Stomach (tissue), 9 donors: ENCODE measurements around the gene NMUR2. TPM values are rescaled to one million over a fixed set of nuclear protein-coding genes. Genes with fewer than 3 reads are reported as not detected.
A peak's percentile ranks its signal among the peaks of the same experiment; 100 is the strongest.

ENCODE experiments used
- DNase-seq, 2 donors: peaks; one replicate each; pipeline versions ENCODE4 v3.0.0 to v3.0.0-alpha.2; 2013 to 2019
- H3K27ac ChIP-seq, 5 donors: fragments of 200-600 bp in 4 of 5; sonication (generic) in 4 of 5; one replicate each; pipeline ENCODE4 v1.5.1; 2013 to 2019; ENCODE audit warnings: mild to moderate bottlenecking in 1 of 5, moderate library complexity in 1 of 5
- H3K27me3 ChIP-seq, 3 donors: fragments of 200-600 bp; sonication (generic); one replicate each; pipeline ENCODE4 v1.5.1; 2017 to 2019; ENCODE audit warnings: mixed run types in 1 of 3
- H3K36me3 ChIP-seq, 4 donors: fragments of 200-600 bp; sonication (generic); 1 replicate in 3 of 4; 2 replicates in 1 of 4; pipeline ENCODE4 v1.5.1; 2016 to 2019
- H3K4me1 ChIP-seq, 4 donors: fragments of 200-600 bp; sonication (generic); one replicate each; pipeline ENCODE4 v1.5.1; 2016 to 2019
- H3K4me3 ChIP-seq, 4 donors: fragments of 200-600 bp; sonication (generic) in 3 of 4; one replicate each; pipeline ENCODE4 v1.5.1; 2016 to 2019; ENCODE audit warnings: mild to moderate bottlenecking in 1 of 4
- H3K9me3 ChIP-seq, 4 donors: fragments of 200-600 bp; sonication (generic); one replicate each; pipeline ENCODE4 v1.5.1; 2016 to 2019
- EP300 ChIP-seq: sonication (generic); formaldehyde crosslinking; IDR thresholded peaks from one replicate; pipeline ENCODE4 v1.6.1; 2017; ENCODE audit warnings: antibody characterized with exemption
- POLR2A ChIP-seq, 4 donors: fragments of 450-650 bp; IDR thresholded peaks; one replicate each; pipeline ENCODE4 v1.6.1; 2016; ENCODE audit warnings: antibody characterized with exemption in 4 of 4, control low read depth in 2 of 4, mild to moderate bottlenecking in 1 of 4, moderate library complexity in 1 of 4
- POLR2AphosphoS5 ChIP-seq, 3 donors: sonication (generic); formaldehyde crosslinking; IDR thresholded peaks; one replicate each; pipeline ENCODE4 v1.6.1; 2016; ENCODE audit warnings: antibody characterized with exemption in 3 of 3
- WGBS, 5 donors: extraction: QIAGEN DNeasy Blood & Tissue Kit in 3 of 5; methylation state at CpG; one replicate each; pipeline versions ENCODE4 v1.1.5 to v1.1.7; 2013 to 2018; 5-methylcytosine and 5-hydroxymethylcytosine counted together
- intact Hi-C: fragments of 100-400 bp; cut with DNase I; formaldehyde crosslinking; loops from one replicate; pipeline ENCODE4 v1.15.1; 2023; ENCODE audit warnings: low total_unique reads
- polyA plus RNA-seq, 3 donors: library from polyadenylated mRNA; stranded (reverse); fragments of 200-250 nt; gene quantifications; one replicate each; pipeline ENCODE4 v1.2.3, GENCODE V29; 2013
- total RNA-seq, 5 donors: library from RNA; depleted of rRNA; stranded (reverse); fragments of >200 nt; gene quantifications; one replicate each; pipeline versions ENCODE4 v1.1.0 to v1.2.3, GENCODE V29; 2014 to 2016
- TF ChIP-seq, protein P1 (sequence below), 7 experiments: fragments of 450-650 bp in 4 of 7; fragments of 200-600 bp in 3 of 7; sonication (generic) in 3 of 7; IDR thresholded peaks; one replicate each; pipeline ENCODE4 v1.5.1; 2016 to 2019; ENCODE audit warnings: antibody characterized with exemption in 7 of 7, control low read depth in 2 of 7, mild to moderate bottlenecking in 1 of 7
- donor health status: healthy with polysubstance abuse.
- donor health status: Bipolar disorder and iron deficiency.
- donor health status: healthy.

Gene NMUR2
- total and polyA plus RNA-seq, 8 donors, result 0.37 TPM; not detected in 7

DNA sequence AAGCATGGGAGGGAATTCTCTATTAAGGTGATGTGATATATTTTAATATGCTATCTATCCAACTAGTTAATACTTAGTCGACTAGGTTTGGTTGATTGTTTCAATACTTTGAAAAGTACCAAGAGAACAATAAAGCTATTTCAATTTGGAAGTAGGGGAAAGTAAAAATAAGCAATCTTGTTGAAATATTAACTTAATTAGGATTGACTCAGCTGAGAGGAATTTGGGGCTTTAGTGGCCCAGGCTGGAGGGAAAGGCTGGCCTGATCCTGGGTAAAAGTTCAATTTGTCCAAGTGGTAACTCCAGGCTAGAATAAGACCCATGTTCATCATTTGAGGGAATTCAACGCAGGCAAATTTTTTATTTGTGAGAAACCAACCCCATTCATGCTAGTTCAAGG is 48.6 kb downstream of the NMUR2 start:
- H3K27ac ChIP-seq, result no peak overlapping the region
- H3K4me1 ChIP-seq, result peaks cover 0 to 12% (median 2%) of the 10 kb centered on the region in 4 donors
- intact Hi-C loops, result no loop called here
- no peaks in the 10 kb centered on the region for H3K36me3 ChIP-seq
- no peak overlapping the region for H3K4me3 ChIP-seq
- no peak for DNase-seq
- no peaks in the 10 kb centered on the region for H3K27me3 ChIP-seq
- TF ChIP-seq POLR2A (IDR thresholded peaks at IDR 0.05) (no peak), POLR2AphosphoS5 (IDR thresholded peaks at IDR 0.05) (no peak), EP300 (no peak)
- TF ChIP-seq, protein P1, sequence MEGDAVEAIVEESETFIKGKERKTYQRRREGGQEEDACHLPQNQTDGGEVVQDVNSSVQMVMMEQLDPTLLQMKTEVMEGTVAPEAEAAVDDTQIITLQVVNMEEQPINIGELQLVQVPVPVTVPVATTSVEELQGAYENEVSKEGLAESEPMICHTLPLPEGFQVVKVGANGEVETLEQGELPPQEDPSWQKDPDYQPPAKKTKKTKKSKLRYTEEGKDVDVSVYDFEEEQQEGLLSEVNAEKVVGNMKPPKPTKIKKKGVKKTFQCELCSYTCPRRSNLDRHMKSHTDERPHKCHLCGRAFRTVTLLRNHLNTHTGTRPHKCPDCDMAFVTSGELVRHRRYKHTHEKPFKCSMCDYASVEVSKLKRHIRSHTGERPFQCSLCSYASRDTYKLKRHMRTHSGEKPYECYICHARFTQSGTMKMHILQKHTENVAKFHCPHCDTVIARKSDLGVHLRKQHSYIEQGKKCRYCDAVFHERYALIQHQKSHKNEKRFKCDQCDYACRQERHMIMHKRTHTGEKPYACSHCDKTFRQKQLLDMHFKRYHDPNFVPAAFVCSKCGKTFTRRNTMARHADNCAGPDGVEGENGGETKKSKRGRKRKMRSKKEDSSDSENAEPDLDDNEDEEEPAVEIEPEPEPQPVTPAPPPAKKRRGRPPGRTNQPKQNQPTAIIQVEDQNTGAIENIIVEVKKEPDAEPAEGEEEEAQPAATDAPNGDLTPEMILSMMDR (IDR thresholded peaks at IDR 0.05), result no peak
- H3K9me3 ChIP-seq, result no peaks in the 10 kb centered on the region
- WGBS, 5 donors, result 84 to 91% (median 85%) methylated on average over 2 of the region's 2 CpGs

DNA sequence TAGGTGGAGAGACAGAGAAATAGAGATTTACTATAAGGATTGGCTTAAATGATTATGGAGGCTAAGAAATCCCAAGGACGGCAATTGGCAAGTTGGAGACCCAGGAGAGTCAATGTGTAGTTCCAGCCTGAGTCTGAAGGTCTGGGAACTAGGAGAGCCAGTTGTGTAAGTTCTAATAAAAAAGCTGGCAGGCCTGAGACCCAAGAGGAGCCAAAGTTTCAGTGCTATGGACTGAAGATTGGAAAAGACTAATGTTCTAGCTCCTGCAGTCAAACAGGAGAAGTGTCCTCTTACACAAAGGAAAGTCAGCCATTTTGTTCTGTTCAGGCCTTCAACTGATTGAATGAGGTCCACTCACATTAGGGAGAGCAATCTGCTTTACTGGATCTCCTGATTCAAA is 50.0 kb downstream of the NMUR2 start:
- intact Hi-C loops, result no loop called here
- Histone ChIP-seq H3K36me3 (no peaks in the 10 kb centered on the region), H3K9me3 (no peaks in the 10 kb centered on the region), H3K27ac (no peak overlapping the region), H3K27me3 (no peaks in the 10 kb centered on the region), H3K4me1 (peaks cover 0 to 18% (median 7%) of the 10 kb centered on the region in 4 donors), H3K4me3 (no peak overlapping the region)
- 50 to 97% (median 84%) methylated on average over 1 of the region's 1 CpG for WGBS, 5 donors
- TF ChIP-seq, protein P1 (IDR thresholded peaks at IDR 0.05), result no peak
- TF ChIP-seq POLR2A (IDR thresholded peaks at IDR 0.05) (no peak), EP300 (no peak), POLR2AphosphoS5 (IDR thresholded peaks at IDR 0.05) (no peak)
- no peak for DNase-seq

DNA sequence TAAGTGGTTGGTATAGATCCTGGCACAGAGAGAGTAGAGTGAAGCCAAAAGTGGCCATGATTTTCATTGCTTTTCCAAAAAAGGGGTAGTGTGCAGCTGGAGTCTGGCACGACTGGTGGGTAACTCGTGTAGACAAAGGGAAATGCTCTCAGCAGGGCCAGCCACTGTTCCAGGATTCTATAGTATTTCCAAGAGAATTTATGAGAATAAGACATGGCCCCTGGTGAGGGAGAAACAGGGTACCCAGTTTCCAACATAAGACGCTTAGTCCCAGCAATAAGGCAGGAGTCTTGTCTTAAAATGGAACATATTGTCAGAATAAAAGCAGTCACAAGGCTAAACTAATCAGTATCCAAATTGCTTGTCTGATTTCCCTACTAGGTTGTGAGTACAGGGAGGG is 52.1 kb downstream of the NMUR2 start:
- Histone ChIP-seq H3K4me1 (peaks cover 0 to 15% (median 13%) of the 10 kb centered on the region in 4 donors), H3K4me3 (no peak overlapping the region), H3K36me3 (no peaks in the 10 kb centered on the region), H3K9me3 (no peaks in the 10 kb centered on the region), H3K27ac (no peak overlapping the region), H3K27me3 (no peaks in the 10 kb centered on the region)
- intact Hi-C loops, result no loop called here
- TF ChIP-seq POLR2AphosphoS5 (IDR thresholded peaks at IDR 0.05), result no peak
- no peak for TF ChIP-seq POLR2A (IDR thresholded peaks at IDR 0.05)
- TF ChIP-seq EP300, result no peak
- TF ChIP-seq, protein P1 (IDR thresholded peaks at IDR 0.05), result no peak
- 68 to 88% (median 80%) methylated on average over 3 of the region's 3 CpGs for WGBS, 5 donors
- no peak for DNase-seq

DNA sequence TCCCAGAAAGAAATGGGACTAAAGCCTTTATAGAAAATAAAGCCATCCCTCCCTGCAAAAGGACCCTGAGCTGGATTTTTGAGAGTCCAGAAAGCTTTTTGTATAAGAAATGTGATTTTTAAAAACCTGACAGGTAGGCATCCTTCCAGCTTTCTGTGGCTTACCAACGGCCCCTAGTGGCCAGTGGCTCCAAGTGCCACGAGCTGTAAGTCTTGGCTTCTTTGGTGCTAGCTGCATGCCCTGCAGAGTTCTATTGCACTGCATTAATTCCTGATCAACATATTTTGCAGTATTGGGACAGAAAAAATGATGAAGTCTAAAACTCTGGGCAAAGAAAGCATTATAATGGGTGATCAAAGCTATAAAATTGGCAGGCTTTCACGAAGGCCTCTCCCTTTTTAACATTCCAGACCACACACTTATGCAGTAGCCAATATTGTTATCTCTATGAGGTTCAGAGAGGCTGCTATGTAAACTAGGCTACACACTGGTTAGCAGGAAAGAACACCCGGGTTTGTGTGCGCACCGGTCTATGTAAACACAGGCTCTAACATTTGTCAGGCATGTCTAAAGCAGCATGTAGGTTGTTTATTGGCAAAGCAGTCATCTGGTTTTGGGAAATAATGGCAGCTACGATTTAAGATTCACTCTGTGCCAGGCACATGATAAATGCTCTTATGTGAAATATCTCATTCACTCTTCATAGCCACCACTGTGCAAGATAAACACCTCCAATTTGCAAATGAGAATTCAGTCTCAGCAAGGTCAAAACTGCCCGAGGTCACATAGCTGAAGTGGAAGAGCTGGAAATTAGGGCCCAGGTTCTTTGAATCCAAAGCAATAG is 55.2 kb downstream of the NMUR2 start:
- no peaks in the 10 kb centered on the region for H3K36me3 ChIP-seq
- WGBS, 5 donors, result 3 to 22% (median 11%) methylated on average over 8 of the region's 8 CpGs
- TF ChIP-seq POLR2AphosphoS5 (IDR thresholded peaks at IDR 0.05), result peak in 2 of 3 donors; percentile 41 to 56
- TF ChIP-seq EP300, result no peak
- TF ChIP-seq, protein P1 (IDR thresholded peaks at IDR 0.05), result peak in 5 of 7 experiments; percentile 59 to 75 (median 72)
- TF ChIP-seq POLR2A (IDR thresholded peaks at IDR 0.05), result no peak
- H3K27me3 ChIP-seq, result no peaks in the 10 kb centered on the region
- peak overlapping the region in 1 of 5 donors; percentile 50 for H3K27ac ChIP-seq
- intact Hi-C loops, result no loop called here
- peak; percentile 61 to 80 for DNase-seq
- peaks cover 0 to 15% (median 13%) of the 10 kb centered on the region in 4 donors for H3K4me1 ChIP-seq
- H3K9me3 ChIP-seq, result no peaks in the 10 kb centered on the region
- no peak overlapping the region for H3K4me3 ChIP-seq
